Measurements from ENCODE around the gene SLC9A5. TPM values are rescaled to one million over a fixed set of nuclear protein-coding genes. Genes with fewer than 3 reads are reported as not detected.

SLC9A5 gene
- total and polyA plus RNA-seq, 9 of the 15 experiments (the other 6 are each of a cell fraction or from before 2014, with no cell fraction given): 0.06 to 3.1 (median 1.2) TPM

DNA sequence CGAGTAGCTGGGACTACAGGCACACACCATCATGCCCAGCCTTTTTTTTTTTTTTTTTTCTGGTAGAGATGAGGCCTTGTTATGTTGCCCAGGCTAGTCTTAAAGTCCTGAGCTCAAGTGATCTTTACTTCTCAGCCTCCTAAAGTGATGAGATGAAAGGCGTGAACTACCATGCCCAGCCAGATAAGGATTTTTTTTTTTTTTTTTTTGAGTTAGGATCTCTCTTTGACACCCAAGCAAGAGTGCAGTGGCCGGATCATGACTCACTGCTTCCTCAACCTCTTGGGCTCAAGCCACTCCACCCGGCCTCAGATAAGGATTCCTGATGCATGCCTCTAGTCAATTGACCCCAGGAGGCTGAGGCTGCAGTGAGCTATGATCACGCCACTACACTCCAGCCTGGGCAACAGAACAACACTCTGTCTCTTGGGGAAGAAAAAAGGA lies 19.4 kb downstream of the SLC9A5 start (continued):
- TF ChIP-seq POLR2AphosphoS5 (IDR thresholded peaks at IDR 0.05; ENCODE audit: control insufficient read depth, insufficient read depth, low read depth, low read length) (peak; percentile 43; the same call in 1 of the 2 replicates), TAF9B (IDR thresholded peaks at IDR 0.05; ENCODE audit: partially characterized antibody) (no peak), ZNF175 (CRISPR knock-in tag; IDR thresholded peaks at IDR 0.05; ENCODE audit: low read depth) (peak; percentile 39; the same call in 1 of the 2 replicates), KDM1A (IDR thresholded peaks at IDR 0.05) (peak; percentile 72 to 82; a peak in 3 of 4 replicates), NR2C2 (CRISPR knock-in tag; IDR thresholded peaks at IDR 0.05) (no peak), NR2C2 (tag; IDR thresholded peaks at IDR 0.05) (peak; percentile 81), RFX7 (CRISPR knock-in tag; IDR thresholded peaks at IDR 0.05) (no peak), PBX2 (CRISPR knock-in tag; IDR thresholded peaks at IDR 0.05; ENCODE audit: low read depth) (no peak), PBX2 (tag; conservative IDR thresholded peaks at IDR 0.05; ENCODE audit: low read depth) (peak; percentile 81), HDGF (IDR thresholded peaks at IDR 0.05) (0 out of 2 replicates have a peak, but pooled peaks have one; percentile 52), UBTF (IDR thresholded peaks at IDR 0.05; ENCODE audit: borderline replicate concordance in 1 of 2, low read depth in 2 of 2, low read length in 2 of 2) (peak; percentile 46 to 85; a peak in 2 of 4 replicates), TOE1 (IDR thresholded peaks at IDR 0.05; ENCODE audit: borderline replicate concordance) (no peak; the same call in 1 of the 2 replicates), TOE1 (CRISPR knock-in tag; IDR thresholded peaks at IDR 0.05; ENCODE audit: borderline replicate concordance, low read depth) (no peak), NFE2L1 (tag; IDR thresholded peaks at IDR 0.05; ENCODE audit: borderline replicate concordance, low read depth) (no peak), ZC3H4 (CRISPR knock-in tag; IDR thresholded peaks at IDR 0.05; ENCODE audit: borderline replicate concordance) (no peak), PCBP2 (IDR thresholded peaks at IDR 0.05; ENCODE audit: low read depth, low read length, poor library complexity, severe bottlenecking) (no peak)
- TF ChIP-seq, protein P1, sequence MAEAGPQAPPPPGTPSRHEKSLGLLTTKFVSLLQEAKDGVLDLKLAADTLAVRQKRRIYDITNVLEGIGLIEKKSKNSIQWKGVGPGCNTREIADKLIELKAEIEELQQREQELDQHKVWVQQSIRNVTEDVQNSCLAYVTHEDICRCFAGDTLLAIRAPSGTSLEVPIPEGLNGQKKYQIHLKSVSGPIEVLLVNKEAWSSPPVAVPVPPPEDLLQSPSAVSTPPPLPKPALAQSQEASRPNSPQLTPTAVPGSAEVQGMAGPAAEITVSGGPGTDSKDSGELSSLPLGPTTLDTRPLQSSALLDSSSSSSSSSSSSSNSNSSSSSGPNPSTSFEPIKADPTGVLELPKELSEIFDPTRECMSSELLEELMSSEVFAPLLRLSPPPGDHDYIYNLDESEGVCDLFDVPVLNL (CRISPR knock-in tag; IDR thresholded peaks at IDR 0.05; ENCODE audit: low read depth): no peak
- TF ChIP-seq, protein P2, sequence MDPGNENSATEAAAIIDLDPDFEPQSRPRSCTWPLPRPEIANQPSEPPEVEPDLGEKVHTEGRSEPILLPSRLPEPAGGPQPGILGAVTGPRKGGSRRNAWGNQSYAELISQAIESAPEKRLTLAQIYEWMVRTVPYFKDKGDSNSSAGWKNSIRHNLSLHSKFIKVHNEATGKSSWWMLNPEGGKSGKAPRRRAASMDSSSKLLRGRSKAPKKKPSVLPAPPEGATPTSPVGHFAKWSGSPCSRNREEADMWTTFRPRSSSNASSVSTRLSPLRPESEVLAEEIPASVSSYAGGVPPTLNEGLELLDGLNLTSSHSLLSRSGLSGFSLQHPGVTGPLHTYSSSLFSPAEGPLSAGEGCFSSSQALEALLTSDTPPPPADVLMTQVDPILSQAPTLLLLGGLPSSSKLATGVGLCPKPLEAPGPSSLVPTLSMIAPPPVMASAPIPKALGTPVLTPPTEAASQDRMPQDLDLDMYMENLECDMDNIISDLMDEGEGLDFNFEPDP (CRISPR knock-in tag; IDR thresholded peaks at IDR 0.05): no peak
- TF ChIP-seq, protein P3, sequence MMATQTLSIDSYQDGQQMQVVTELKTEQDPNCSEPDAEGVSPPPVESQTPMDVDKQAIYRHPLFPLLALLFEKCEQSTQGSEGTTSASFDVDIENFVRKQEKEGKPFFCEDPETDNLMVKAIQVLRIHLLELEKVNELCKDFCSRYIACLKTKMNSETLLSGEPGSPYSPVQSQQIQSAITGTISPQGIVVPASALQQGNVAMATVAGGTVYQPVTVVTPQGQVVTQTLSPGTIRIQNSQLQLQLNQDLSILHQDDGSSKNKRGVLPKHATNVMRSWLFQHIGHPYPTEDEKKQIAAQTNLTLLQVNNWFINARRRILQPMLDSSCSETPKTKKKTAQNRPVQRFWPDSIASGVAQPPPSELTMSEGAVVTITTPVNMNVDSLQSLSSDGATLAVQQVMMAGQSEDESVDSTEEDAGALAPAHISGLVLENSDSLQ (IDR thresholded peaks at IDR 0.05): peak; percentile 83

All from K562 (cell line).